ENCODE data around the gene TRAPPC12.
"Not testable (repeated sequence)": the region's sequence is repeated elsewhere in the genome, so short reads cannot be mapped to it uniquely, and the experiment has no call there.

TRAPPC12 gene

GRCh38 chr2:3379647-3380534, at the start of gene TRAPPC12:
Gene TRAPPC12 (plus strand): TSS chr2:3379694. CDS start chr2:3387624, 7,930 bp downstream.
- DNase-seq (ENCODE audit: low spot score) = peak; percentile 96

- DNase-seq (ENCODE audit: low spot score) = no peak
These were observed 47.4 kb upstream of the TRAPPC12 start for GRCh38 chr2:3332133-3332532.

GRCh38 chr2:3334392-3335345, 44.8 kb upstream of the TRAPPC12 start:
- DNase-seq (ENCODE audit: low spot score) = no peak

DNA sequence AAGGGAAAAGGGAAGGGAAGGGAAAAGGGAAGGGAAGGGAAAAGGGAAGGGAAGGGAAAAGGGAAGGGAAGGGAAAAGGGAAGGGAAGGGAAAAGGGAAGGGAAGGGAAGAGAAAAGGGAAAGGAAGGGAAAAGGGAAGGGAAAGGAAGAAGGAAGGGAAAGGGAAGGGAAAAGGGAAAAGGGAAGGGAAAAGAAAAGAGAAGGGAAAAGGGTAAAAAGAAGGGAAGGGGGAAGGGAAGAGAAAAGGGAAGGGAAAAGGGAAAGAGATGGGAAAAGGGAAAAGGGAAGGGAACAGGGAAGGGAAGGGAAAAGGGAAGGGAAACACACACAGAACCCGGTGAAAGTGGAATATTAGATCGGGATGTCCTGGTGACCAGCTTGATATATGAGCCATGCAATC, 42.6 kb upstream of the TRAPPC12 start:
- no peak for DNase-seq (ENCODE audit: low spot score)

GRCh38 chr2:3338340-3338739, 41.2 kb upstream of the TRAPPC12 start:
- DNase-seq (ENCODE audit: low spot score) = no peak

DNA sequence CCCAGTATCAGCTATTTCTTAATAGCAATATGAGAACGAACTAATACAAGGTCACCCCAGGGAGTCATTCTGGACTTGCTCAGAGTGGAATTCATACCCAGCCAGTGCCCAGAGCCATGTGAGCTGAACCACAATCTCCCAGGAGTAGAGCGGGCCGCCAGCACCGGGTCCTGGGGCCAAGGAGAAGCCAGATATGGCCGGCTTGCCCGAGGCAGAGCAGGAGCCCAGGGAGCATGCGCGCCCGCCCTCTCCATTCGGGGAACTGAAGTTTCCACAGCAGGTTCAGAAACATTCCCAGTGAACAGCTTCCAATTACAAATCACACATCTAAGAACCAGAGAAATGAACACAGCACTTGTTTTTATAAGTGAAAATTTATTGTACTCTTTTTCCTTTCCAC, 39.4 kb upstream of the TRAPPC12 start:
- no peak for DNase-seq (ENCODE audit: low spot score)

DNA sequence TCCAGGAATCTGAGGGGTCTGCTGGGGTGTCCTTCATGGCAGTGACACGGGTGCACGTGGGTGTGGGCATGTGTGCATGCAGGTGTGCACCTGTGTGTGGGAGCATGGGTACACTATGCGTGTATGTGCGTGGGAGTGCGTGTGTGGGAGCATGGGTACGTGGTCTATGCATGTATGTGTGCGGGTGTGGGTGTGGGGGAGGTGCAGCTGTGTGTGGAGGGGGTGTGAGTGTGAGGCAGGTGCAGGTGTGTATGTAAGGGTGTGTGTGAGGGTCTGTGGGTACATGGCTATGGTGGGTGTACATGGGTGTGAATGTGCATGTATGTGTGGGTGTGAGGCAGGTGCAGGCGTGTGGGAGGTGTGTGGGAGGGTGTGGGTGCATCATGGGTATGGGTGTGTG, 38.2 kb upstream of the TRAPPC12 start:
- no peak for DNase-seq (ENCODE audit: low spot score)

DNA sequence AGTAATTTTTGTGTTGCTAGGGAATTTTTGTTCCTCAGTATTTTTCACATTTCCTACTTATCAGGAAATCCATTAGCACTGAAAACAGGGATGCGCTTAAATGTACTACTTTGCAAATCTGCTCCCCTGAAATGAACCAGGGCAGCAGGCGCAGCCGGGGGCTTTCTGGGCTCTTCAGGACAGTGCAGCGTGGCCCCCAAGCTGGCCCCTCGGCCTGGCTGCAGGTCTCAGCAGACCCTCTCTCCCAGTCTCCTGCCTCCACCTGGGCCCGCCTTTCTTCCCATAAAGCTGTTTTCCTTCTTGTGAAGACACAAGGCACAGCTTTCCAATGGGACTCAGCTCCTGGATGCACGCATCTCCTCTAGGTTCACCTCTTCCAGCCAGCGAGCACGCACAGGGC, 37.2 kb upstream of the TRAPPC12 start:
- no peak for DNase-seq (ENCODE audit: low spot score)

DNA sequence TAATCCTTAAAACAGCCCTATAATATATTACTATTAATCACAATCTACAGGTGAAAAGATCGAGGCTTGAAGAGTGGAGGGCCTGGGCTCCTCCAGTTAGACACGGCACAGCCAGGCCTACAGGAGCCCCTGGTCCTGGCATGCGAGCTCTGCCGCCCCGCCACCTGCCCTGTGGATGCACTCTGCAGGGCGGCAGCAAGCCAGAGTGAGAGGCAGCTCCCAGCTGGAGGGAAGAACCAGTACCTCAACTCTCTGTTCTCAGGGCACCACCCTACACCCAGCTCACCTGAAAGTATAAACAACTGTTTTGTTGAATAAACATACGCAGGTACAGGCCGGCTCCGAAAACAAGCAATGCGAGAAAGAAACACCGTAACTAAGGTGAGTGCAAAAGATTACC, 36.5 kb upstream of the TRAPPC12 start:
- DNase-seq (ENCODE audit: low spot score) = no peak

GRCh38 chr2:3344897-3345296, 34.6 kb upstream of the TRAPPC12 start:
- DNase-seq (ENCODE audit: low spot score) = no peak

- no peak for DNase-seq (ENCODE audit: low spot score)
These were observed 33.9 kb upstream of the TRAPPC12 start for GRCh38 chr2:3345621-3346020.

DNA sequence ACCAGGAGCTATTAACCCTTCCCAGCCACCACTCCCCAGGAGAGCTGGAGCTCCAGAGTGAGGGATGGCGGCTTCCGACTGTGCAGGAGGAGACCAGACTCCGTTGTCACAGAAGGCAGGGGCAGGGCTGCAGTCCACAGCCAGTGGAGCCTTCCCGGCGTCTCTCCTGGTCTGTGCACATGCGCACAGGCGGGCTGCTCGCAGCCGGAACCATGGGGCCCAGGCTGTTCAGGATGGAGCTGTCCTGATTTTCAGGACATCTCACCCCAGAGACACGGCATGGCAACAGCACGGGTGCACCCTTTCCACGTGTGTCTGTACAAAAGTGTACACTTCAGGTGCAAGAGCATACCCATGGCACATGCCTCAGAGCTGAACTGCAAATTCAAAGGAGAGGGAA, 30.7 kb upstream of the TRAPPC12 start:
- DNase-seq (ENCODE audit: low spot score) = no peak

GRCh38 chr2:3349211-3349693, 30.2 kb upstream of the TRAPPC12 start:
- DNase-seq (ENCODE audit: low spot score) = no peak

DNA sequence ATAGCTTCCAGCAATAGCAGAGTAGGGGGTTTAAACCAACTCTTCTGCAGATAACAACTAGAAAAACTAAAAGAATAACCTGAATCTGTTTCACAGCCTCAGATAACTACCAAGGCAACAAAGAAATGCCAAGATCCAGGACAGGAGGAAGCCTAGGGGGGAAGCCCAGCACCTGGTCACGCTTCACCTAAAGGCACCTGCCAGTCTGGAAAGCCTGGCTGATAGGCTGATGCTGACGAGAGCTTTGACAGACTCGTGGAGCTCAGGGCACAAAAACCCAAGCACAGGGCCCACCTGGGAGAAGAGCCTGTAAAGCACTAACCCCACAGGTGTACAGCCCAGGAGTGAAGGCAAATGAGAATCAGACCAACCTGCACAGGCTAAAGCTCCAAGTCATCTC, 24.5 kb upstream of the TRAPPC12 start:
- no peak for DNase-seq (ENCODE audit: low spot score)

DNA sequence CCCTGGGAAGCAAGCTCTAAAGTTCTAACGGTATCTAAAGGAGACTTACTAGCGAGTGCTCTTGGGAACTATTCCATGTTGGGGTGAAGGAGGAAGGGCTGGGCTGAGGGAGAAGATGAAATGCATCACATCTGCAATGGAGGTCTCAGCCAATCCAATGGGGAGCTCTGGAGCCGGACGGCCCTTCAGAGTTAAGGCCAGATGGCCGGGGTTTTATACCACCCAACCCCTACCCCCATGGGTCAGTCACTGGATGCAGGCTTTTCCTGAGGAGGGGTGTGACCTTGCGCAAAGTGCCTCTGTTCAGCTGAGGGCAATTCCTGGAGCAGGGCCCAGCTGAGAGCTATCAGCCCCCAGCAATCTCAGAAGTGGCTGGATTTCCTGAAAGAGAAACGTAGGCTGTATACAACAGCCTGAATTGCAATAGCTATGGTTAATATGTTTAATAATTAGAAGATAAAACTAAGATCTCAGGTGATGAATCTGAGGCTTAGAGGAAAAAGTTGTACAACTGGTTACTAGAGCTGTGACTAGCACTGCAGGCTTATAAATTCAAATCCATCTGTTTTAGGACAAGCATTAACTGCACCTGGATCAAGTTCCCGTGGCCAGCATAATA, 23.4 kb upstream of the TRAPPC12 start:
- DNase-seq (ENCODE audit: low spot score) = no peak

DNA sequence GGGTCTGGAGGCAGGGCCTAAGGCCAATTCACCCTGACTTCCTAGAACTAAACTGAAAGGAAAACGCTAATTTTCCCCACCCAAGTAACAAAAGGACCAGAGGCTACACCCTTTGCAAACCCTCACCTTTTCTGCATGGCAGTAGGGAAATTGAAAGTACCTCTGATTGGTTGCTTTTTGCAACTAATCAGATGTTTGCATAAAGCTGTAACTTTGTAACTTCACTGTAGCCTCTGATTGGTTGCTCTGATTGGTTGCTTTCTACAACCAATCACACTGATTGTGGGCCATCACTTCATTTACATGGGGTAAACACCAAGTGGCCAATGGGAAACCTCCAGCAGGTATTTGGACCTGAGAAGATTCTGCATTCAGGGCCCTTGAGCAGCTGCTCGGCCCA, 22.7 kb upstream of the TRAPPC12 start:
- no peak for DNase-seq (ENCODE audit: low spot score)

GRCh38 chr2:3357446-3357845, 22.0 kb upstream of the TRAPPC12 start:
- DNase-seq (ENCODE audit: low spot score) = not testable (repeated sequence)

- no peak for DNase-seq (ENCODE audit: low spot score)
These were observed 21.6 kb upstream of the TRAPPC12 start for GRCh38 chr2:3357926-3358325.

DNA sequence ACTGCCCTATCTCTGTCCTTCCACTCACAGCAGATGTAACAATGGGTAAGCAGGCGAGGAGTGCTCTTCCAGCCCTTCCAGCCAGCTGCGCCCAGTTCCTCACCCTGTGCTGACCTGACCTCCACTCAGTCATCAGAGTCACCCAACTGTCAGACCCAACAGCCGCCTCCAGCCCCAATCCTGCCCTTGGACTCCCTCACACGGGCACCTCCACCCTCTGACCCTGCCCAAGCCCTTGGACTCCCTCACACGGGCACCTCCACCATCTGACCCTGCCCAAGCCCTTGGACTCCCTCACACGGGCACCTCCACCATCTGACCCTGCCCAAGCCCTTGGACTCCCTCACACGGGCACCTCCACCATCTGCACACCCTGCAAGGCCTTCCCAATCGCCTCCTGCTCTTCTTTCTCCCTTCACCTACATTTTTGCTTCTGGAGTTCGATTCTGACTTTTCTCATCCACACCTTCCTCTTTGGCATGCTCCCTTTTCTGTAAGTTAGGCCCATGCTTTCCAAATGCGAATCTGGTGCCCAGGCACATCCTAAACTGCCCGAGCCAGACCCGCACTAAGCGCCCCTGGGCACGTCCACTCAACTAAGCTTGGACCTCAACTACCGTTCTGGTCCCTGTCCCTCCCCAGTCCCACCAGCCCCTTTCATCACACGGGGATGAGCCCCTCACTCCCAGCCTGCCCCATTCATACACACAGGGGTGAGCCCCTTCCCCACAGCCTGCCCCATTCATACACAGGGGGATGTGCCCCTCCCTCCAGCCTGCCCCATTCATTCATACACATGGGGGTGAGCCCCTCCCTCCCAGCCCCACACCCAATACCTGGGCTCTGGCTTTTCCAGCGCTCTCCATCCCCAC, 17.7 kb upstream of the TRAPPC12 start:
- no peak for DNase-seq (ENCODE audit: low spot score)

DNA sequence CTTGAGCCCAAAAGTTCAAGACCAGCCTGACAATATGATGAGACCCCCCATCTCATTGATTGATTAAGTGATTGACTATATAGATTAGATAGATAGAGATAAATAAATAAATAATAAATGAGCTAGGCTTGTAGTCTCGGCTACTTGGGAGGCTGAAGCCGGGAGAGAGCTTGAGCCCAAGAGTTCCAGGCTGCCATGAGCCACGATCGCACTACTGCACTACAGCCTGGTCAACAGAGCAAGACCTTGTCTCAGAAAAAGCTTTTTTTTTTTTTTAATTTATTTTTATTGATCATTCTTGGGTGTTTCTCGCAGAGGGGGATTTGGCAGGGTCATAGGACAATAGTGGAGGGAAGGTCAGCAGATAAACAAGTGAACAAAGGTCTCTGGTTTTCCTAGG, 14.3 kb upstream of the TRAPPC12 start:
- no peak for DNase-seq (ENCODE audit: low spot score)

DNA sequence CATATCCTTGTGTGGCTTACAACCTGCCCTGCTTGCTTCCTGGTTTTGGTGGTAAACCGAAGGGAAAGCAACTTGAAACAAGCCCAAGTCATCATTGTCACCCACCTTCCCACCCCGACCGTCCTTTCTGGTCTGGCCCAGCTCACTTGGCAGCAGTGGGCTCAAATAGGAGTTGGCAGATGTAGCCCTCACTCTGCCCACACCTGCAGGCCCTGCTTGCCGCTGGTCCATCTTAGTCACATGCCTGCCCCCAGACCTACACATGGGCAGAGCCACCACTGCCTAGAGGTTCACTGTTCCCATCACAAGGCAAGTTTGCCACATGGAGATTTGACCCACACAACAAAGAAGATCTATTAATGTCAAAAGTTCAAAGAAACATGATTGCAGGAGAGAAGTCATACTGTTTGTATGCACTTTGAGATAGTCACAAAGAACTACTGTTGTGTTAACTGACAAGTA, 11.2 kb upstream of the TRAPPC12 start:
- no peak for DNase-seq (ENCODE audit: low spot score)
